Measurements from ENCODE around the gene LRRC4C. TPM values are rescaled to one million over a fixed set of nuclear protein-coding genes. Genes with fewer than 3 reads are reported as not detected.

LRRC4C gene
- total RNA-seq, 2 experiments from 2014 or later: not detected

GRCh38 chr11:40281052-40281580 is 1178.3 kb downstream of the LRRC4C start:
- H3K27ac Mint-ChIP-seq: no peak overlapping the region
- POLR2A ChIA-PET: no interaction called here

GRCh38 chr11:40280159-40281051 is 1179.0 kb downstream of the LRRC4C start:
- ChIA-PET POLR2A (no interaction called here), CTCF (no interaction called here)
- Histone ChIP-seq H3K36me3 (ENCODE audit: insufficient read depth, low read length) (no peaks in the 10 kb centered on the region), H3K9me3 (ENCODE audit: control insufficient read depth in 1 of 2, insufficient read depth in 1 of 2, low read length in 2 of 2) (peaks cover 0 to 6% of the 10 kb centered on the region in 2 experiments), H3K27me3 (ENCODE audit: control insufficient read depth in 1 of 2, insufficient read depth in 2 of 2, low read length in 2 of 2) (no peaks in the 10 kb centered on the region), H3K27ac (ENCODE audit: low read depth in 1 of 2, low read length in 2 of 2) (no peak overlapping the region), H3K4me1 (ENCODE audit: insufficient read depth, low read length) (no peaks in the 10 kb centered on the region), H3K4me3 (ENCODE audit: low read length) (no peak overlapping the region)
- peaks cover 6% of the 10 kb centered on the region for H3K9me3 Mint-ChIP-seq
- H3K27me3 Mint-ChIP-seq: no peaks in the 10 kb centered on the region
- DNase-seq: no peak
- TF ChIP-seq CTCF (IDR thresholded peaks at IDR 0.05): no peak
- H3K4me3 Mint-ChIP-seq: no peak overlapping the region
- H3K4me1 Mint-ChIP-seq (ENCODE audit: low read depth): no peaks in the 10 kb centered on the region
- no peak overlapping the region for H3K27ac Mint-ChIP-seq
- ATAC-seq (ENCODE audit: poor library complexity): no peak
- no peaks in the 10 kb centered on the region for H3K36me3 Mint-ChIP-seq (ENCODE audit: low read depth)
- intact Hi-C loops (cut with DNase I, micrococcal nuclease): no loop called here

More at GRCh38 chr11:40281052-40281580, 1178.3 kb downstream of the LRRC4C start:
- DNase-seq: no peak
- TF ChIP-seq CTCF (IDR thresholded peaks at IDR 0.05): no peak
- no peak overlapping the region for H3K4me3 Mint-ChIP-seq
- no peaks in the 10 kb centered on the region for H3K4me1 Mint-ChIP-seq (ENCODE audit: low read depth)
- no peaks in the 10 kb centered on the region for H3K27me3 ChIP-seq (ENCODE audit: control insufficient read depth in 1 of 2, insufficient read depth in 2 of 2, low read length in 2 of 2)
- no peak overlapping the region for H3K27ac ChIP-seq (ENCODE audit: low read depth in 1 of 2, low read length in 2 of 2)
- no peaks in the 10 kb centered on the region for H3K27me3 Mint-ChIP-seq
- ATAC-seq (ENCODE audit: poor library complexity): no peak
- CTCF ChIA-PET: no interaction called here
- H3K9me3 ChIP-seq (ENCODE audit: control insufficient read depth in 1 of 2, insufficient read depth in 1 of 2, low read length in 2 of 2): peaks cover 0 to 6% of the 10 kb centered on the region in 2 experiments
- H3K36me3 Mint-ChIP-seq (ENCODE audit: low read depth): no peaks in the 10 kb centered on the region
- H3K4me3 ChIP-seq (ENCODE audit: low read length): no peak overlapping the region
- intact Hi-C loops (cut with DNase I, micrococcal nuclease): no loop called here
- H3K36me3 ChIP-seq (ENCODE audit: insufficient read depth, low read length): no peaks in the 10 kb centered on the region
- no peaks in the 10 kb centered on the region for H3K4me1 ChIP-seq (ENCODE audit: insufficient read depth, low read length)
- H3K9me3 Mint-ChIP-seq: peaks cover 3% of the 10 kb centered on the region

- Histone ChIP-seq H3K4me3 (ENCODE audit: low read length) (no peak overlapping the region), H3K4me1 (ENCODE audit: insufficient read depth, low read length) (no peaks in the 10 kb centered on the region), H3K27me3 (ENCODE audit: control insufficient read depth in 1 of 2, insufficient read depth in 2 of 2, low read length in 2 of 2) (no peaks in the 10 kb centered on the region), H3K36me3 (ENCODE audit: insufficient read depth, low read length) (no peaks in the 10 kb centered on the region), H3K27ac (ENCODE audit: low read depth in 1 of 2, low read length in 2 of 2) (no peak overlapping the region), H3K9me3 (ENCODE audit: control insufficient read depth in 1 of 2, insufficient read depth in 1 of 2, low read length in 2 of 2) (peaks cover 0 to 6% of the 10 kb centered on the region in 2 experiments)
- CTCF ChIA-PET: no interaction called here
- ATAC-seq (ENCODE audit: poor library complexity) (no peak), DNase-seq (no peak)
- H3K4me3 Mint-ChIP-seq: no peak overlapping the region
- H3K4me1 Mint-ChIP-seq (ENCODE audit: low read depth): no peaks in the 10 kb centered on the region
- H3K27ac Mint-ChIP-seq: no peak overlapping the region
- peaks cover 6% of the 10 kb centered on the region for H3K9me3 Mint-ChIP-seq
- no peak for TF ChIP-seq CTCF (IDR thresholded peaks at IDR 0.05)
- no peaks in the 10 kb centered on the region for H3K36me3 Mint-ChIP-seq (ENCODE audit: low read depth)
- intact Hi-C loops (cut with DNase I, micrococcal nuclease): no loop called here
- POLR2A ChIA-PET: no interaction called here
- no peaks in the 10 kb centered on the region for H3K27me3 Mint-ChIP-seq
These were observed 1182.5 kb downstream of the LRRC4C start for GRCh38 chr11:40276960-40277359.

Measured in CD4-positive, alpha-beta T cell (primary cell).